Hepatic stellate cell (primary cell): ENCODE results near the gene SLC35C1.
"Not testable (repeated sequence)": the region's sequence is repeated elsewhere in the genome, so short reads cannot be mapped to it uniquely, and the experiment has no call there.

Experiments used
- DNase-seq: peaks from one replicate; pipeline ENCODE4 v3.0.0; 2011; ENCODE audit warnings: low spot score

The SLC35C1 gene

GRCh38 chr11:45811109-45811435, 6.1 kb downstream of the SLC35C1 start:
- DNase-seq, result no peak

GRCh38 chr11:45811571-45812290, 6.8 kb downstream of the SLC35C1 start:
- DNase-seq, result no peak

- no peak for DNase-seq
These were observed 7.9 kb downstream of the SLC35C1 start for GRCh38 chr11:45812581-45813548.

GRCh38 chr11:45815747-45816146, 10.8 kb downstream of the SLC35C1 start:
- DNase-seq, result peak; percentile 44

- DNase-seq, result no peak
These were observed 11.7 kb downstream of the SLC35C1 start for GRCh38 chr11:45816614-45817013.

GRCh38 chr11:45817191-45817590, 12.2 kb downstream of the SLC35C1 start:
- DNase-seq, result no peak

GRCh38 chr11:45818961-45819605, 14.1 kb downstream of the SLC35C1 start:
- DNase-seq, result no peak

GRCh38 chr11:45820211-45820857, 15.4 kb downstream of the SLC35C1 start:
- no peak for DNase-seq

- not testable (repeated sequence) for DNase-seq
These were observed 21.5 kb downstream of the SLC35C1 start for GRCh38 chr11:45826492-45826891.

GRCh38 chr11:45827123-45827522, 22.2 kb downstream of the SLC35C1 start:
- no peak for DNase-seq

GRCh38 chr11:45828996-45829395, 24.0 kb downstream of the SLC35C1 start:
- DNase-seq, result no peak

GRCh38 chr11:45830596-45830995, 25.6 kb downstream of the SLC35C1 start:
- DNase-seq, result no peak

GRCh38 chr11:45832811-45833441, 28.0 kb downstream of the SLC35C1 start:
- no peak for DNase-seq

GRCh38 chr11:45833761-45834160, 28.8 kb downstream of the SLC35C1 start:
- no peak for DNase-seq

GRCh38 chr11:45834298-45834756, 29.4 kb downstream of the SLC35C1 start:
- no peak for DNase-seq

GRCh38 chr11:45839204-45839603, 34.3 kb downstream of the SLC35C1 start:
- DNase-seq, result no peak

GRCh38 chr11:45840251-45840650, 35.3 kb downstream of the SLC35C1 start:
- DNase-seq, result not testable (repeated sequence)

- DNase-seq, result peak; percentile 85
These were observed 38.4 kb downstream of the SLC35C1 start for GRCh38 chr11:45843158-45843924.

GRCh38 chr11:45844822-45845578, 40.1 kb downstream of the SLC35C1 start:
- no peak for DNase-seq

- DNase-seq, result no peak
These were observed 41.3 kb downstream of the SLC35C1 start for GRCh38 chr11:45846174-45846675.
